ENCODE measurements around the gene MICU1. TPM values are rescaled to one million over a fixed set of nuclear protein-coding genes. Genes with fewer than 3 reads are reported as not detected.

The MICU1 gene
- total and polyA plus RNA-seq, 2 of the 13 experiments (the other 11 are each of a cell fraction or from before 2014, with no cell fraction given) = 32.5 to 56.1 TPM

DNA sequence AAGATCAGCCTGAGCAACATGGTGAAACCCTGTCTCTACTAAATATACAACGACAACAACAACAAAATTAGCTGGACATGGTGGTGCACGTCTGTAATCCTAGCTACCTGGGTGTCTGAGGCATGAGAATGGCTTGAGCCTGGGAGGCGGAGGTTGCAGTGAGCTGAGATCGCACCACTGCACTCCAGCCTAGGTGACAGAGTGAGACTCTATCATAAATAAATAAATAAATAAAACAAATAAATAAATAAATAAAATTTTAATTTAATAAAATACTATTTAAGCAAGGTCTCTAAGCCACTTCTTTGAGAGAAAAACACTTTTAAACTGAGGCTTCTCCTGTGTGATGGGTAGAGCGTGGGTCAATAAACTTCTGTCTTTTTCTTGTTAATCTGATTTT, 38.3 kb downstream of the MICU1 start (continued):
- TF ChIP-seq, protein P1, sequence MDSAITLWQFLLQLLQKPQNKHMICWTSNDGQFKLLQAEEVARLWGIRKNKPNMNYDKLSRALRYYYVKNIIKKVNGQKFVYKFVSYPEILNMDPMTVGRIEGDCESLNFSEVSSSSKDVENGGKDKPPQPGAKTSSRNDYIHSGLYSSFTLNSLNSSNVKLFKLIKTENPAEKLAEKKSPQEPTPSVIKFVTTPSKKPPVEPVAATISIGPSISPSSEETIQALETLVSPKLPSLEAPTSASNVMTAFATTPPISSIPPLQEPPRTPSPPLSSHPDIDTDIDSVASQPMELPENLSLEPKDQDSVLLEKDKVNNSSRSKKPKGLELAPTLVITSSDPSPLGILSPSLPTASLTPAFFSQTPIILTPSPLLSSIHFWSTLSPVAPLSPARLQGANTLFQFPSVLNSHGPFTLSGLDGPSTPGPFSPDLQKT (CRISPR knock-in tag; IDR thresholded peaks at IDR 0.05; ENCODE audit: borderline replicate concordance) = no peak

DNA sequence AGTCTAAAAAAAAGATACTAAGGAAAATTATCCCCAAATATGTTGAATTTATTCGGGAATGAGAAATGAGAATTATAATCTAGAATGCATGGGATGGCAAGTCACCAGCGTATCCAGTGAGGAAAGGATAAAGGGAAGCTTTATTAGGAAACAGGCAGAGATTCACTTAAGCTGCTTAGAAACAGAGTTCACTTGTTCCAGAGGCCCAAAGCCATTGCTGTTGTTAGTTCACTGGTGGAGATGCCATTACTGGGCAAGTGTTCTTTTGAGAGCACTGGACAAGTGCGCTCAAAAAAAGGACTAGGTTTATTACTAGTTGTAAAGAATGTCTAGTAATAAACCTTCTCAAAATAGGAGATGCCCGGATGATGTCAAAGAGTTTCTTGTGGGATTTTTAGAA, 51.2 kb downstream of the MICU1 start:
- FAIRE-seq (no peak), DNase-seq (ENCODE audit: low spot score) (no peak), ATAC-seq (no peak)
- H3K4me2 ChIP-seq (ENCODE audit: low read depth, low read length) = no peak overlapping the region
- no peak overlapping the region for H3K27ac ChIP-seq (ENCODE audit: extremely low read length, insufficient read depth, low read length)
- ChIA-PET POLR2A (no interaction called here), CTCF (ENCODE audit: low intra/inter-chr PET ratio, low total read pairs) (no interaction called here)
- no peak overlapping the region for H3K9ac ChIP-seq (ENCODE audit: insufficient read depth, low read depth, low read length)
- no TSS peak for BruUV-seq (replicated peaks)
- H3K79me2 ChIP-seq (ENCODE audit: insufficient read depth, low read length) = peaks cover 8% of the 10 kb centered on the region
- H3K36me3 ChIP-seq (replicated peaks in 1 of 2; ENCODE audit: control insufficient read depth in 1 of 2, insufficient read depth in 2 of 2, low read length in 2 of 2) = no peaks in the 10 kb centered on the region
- intact Hi-C loops (cut with micrococcal nuclease; ENCODE audit: unreplicated experiment) (no loop called here), in situ Hi-C loops (cut with HindIII; ENCODE audit: extremely low pct_ligation_motif_present, low pct_unique_long_range_greater_than_20kb) (no loop called here)
- no peaks in the 10 kb centered on the region for H3K9me3 ChIP-seq (ENCODE audit: low read length)
- 95% methylated on average over 4 of the region's 4 CpGs for WGBS (ENCODE audit: low lambda C conversion rate)
- H3K4me1 ChIP-seq (ENCODE audit: insufficient read depth, low read length) = peaks cover 10% of the 10 kb centered on the region
- TF ChIP-seq, protein P2, sequence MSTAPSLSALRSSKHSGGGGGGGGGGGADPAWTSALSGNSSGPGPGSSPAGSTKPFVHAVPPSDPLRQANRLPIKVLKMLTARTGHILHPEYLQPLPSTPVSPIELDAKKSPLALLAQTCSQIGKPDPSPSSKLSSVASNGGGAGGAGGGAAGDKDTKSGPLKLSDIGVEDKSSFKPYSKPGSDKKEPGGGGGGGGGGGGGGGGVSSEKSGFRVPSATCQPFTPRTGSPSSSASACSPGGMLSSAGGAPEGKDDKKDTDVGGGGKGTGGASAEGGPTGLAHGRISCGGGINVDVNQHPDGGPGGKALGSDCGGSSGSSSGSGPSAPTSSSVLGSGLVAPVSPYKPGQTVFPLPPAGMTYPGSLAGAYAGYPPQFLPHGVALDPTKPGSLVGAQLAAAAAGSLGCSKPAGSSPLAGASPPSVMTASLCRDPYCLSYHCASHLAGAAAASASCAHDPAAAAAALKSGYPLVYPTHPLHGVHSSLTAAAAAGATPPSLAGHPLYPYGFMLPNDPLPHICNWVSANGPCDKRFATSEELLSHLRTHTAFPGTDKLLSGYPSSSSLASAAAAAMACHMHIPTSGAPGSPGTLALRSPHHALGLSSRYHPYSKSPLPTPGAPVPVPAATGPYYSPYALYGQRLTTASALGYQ (CRISPR knock-in tag; IDR thresholded peaks at IDR 0.05) = no peak
- no peak for TF ChIP-seq ZNF121 (CRISPR knock-in tag; IDR thresholded peaks at IDR 0.05)
- no peaks in the 10 kb centered on the region for H4K20me1 ChIP-seq (ENCODE audit: insufficient read depth, low read length)
- H3K4me3 ChIP-seq (replicated peaks in 1 of 3; ENCODE audit: insufficient read depth in 1 of 3, low read depth in 2 of 3, low read length in 3 of 3) = no peak overlapping the region
- no peak overlapping the region for H2AFZ ChIP-seq (ENCODE audit: low read length)
- no peaks in the 10 kb centered on the region for H3K27me3 ChIP-seq (ENCODE audit: control insufficient read depth in 1 of 2, insufficient read depth in 2 of 2, low read length in 2 of 2)

DNA sequence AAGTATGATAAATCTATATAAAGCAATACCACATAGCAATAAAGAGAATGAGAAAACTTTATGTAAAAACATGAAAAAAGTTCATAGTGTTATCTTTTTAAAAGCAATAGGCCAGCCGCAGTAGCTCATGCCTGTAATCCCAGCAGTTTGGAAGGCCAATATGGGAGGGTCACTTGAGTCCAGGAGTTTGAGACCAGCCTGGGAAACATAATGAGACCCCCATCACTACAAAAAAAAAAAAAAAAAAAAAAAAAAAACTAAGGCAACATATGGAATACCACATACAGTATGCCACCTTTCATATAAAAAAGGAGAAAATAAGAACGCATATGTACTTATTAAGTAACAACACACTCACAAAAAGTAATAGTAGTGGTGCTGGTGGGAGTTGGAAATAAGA, 52.8 kb downstream of the MICU1 start:
- H3K4me2 ChIP-seq (ENCODE audit: low read depth, low read length) = no peak overlapping the region
- no peaks in the 10 kb centered on the region for H4K20me1 ChIP-seq (ENCODE audit: insufficient read depth, low read length)
- ChIA-PET POLR2A (no interaction called here), CTCF (ENCODE audit: low intra/inter-chr PET ratio, low total read pairs) (no interaction called here)
- DNase-seq (ENCODE audit: low spot score) = no peak
- H2AFZ ChIP-seq (ENCODE audit: low read length) = no peak overlapping the region
- ATAC-seq = no peak
- H3K9me3 ChIP-seq (ENCODE audit: low read length) = no peaks in the 10 kb centered on the region
- 99% methylated on average over 2 of the region's 2 CpGs for WGBS (ENCODE audit: low lambda C conversion rate)
- no TSS peak for BruUV-seq (replicated peaks)
- peaks cover 10% of the 10 kb centered on the region for H3K4me1 ChIP-seq (ENCODE audit: insufficient read depth, low read length)
- no peaks in the 10 kb centered on the region for H3K27me3 ChIP-seq (ENCODE audit: control insufficient read depth in 1 of 2, insufficient read depth in 2 of 2, low read length in 2 of 2)
- peaks cover 5% of the 10 kb centered on the region for H3K79me2 ChIP-seq (ENCODE audit: insufficient read depth, low read length)
- in situ Hi-C loops (cut with HindIII; ENCODE audit: extremely low pct_ligation_motif_present, low pct_unique_long_range_greater_than_20kb) (no loop called here), intact Hi-C loops (cut with micrococcal nuclease; ENCODE audit: unreplicated experiment) (no loop called here)
- no peak overlapping the region for H3K4me3 ChIP-seq (replicated peaks in 1 of 3; ENCODE audit: insufficient read depth in 1 of 3, low read depth in 2 of 3, low read length in 3 of 3)
- H3K27ac ChIP-seq (ENCODE audit: extremely low read length, insufficient read depth, low read length) = no peak overlapping the region
- H3K9ac ChIP-seq (ENCODE audit: insufficient read depth, low read depth, low read length) = no peak overlapping the region
- no peak for FAIRE-seq
- H3K36me3 ChIP-seq (replicated peaks in 1 of 2; ENCODE audit: control insufficient read depth in 1 of 2, insufficient read depth in 2 of 2, low read length in 2 of 2) = 0 out of 5 replicates have a peak, but pooled peaks cover 0 to 3% of the 10 kb centered on the region in 2 experiments
- TF ChIP-seq, protein P3, sequence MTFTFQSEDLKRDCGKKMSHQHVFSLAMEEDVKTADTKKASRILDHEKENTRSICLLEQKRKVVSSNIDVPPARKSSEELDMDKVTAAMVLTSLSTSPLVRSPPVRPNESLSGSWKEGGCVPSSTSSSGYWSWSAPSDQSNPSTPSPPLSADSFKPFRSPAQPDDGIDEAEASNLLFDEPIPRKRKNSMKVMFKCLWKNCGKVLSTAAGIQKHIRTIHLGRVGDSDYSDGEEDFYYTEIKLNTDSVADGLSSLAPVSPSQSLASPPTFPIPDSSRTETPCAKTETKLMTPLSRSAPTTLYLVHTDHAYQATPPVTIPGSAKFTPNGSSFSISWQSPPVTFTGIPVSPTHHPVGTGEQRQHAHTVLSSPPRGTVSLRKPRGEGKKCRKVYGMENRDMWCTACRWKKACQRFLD (CRISPR knock-in tag; IDR thresholded peaks at IDR 0.05; ENCODE audit: borderline replicate concordance) = no peak
- TF ChIP-seq HHEX (CRISPR knock-in tag; IDR thresholded peaks at IDR 0.05) = no peak
- TF ChIP-seq, protein P4, sequence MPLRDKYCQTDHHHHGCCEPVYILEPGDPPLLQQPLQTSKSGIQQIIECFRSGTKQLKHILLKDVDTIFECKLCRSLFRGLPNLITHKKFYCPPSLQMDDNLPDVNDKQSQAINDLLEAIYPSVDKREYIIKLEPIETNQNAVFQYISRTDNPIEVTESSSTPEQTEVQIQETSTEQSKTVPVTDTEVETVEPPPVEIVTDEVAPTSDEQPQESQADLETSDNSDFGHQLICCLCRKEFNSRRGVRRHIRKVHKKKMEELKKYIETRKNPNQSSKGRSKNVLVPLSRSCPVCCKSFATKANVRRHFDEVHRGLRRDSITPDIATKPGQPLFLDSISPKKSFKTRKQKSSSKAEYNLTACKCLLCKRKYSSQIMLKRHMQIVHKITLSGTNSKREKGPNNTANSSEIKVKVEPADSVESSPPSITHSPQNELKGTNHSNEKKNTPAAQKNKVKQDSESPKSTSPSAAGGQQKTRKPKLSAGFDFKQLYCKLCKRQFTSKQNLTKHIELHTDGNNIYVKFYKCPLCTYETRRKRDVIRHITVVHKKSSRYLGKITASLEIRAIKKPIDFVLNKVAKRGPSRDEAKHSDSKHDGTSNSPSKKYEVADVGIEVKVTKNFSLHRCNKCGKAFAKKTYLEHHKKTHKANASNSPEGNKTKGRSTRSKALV (CRISPR knock-in tag; IDR thresholded peaks at IDR 0.05) = no peak
- TF ChIP-seq, protein P5, sequence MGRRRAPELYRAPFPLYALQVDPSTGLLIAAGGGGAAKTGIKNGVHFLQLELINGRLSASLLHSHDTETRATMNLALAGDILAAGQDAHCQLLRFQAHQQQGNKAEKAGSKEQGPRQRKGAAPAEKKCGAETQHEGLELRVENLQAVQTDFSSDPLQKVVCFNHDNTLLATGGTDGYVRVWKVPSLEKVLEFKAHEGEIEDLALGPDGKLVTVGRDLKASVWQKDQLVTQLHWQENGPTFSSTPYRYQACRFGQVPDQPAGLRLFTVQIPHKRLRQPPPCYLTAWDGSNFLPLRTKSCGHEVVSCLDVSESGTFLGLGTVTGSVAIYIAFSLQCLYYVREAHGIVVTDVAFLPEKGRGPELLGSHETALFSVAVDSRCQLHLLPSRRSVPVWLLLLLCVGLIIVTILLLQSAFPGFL (CRISPR knock-in tag; IDR thresholded peaks at IDR 0.05) = no peak

Data from HepG2 (cell line).